ENCODE data around the gene ENTPD6.

ENTPD6 gene

GRCh38 chr20:25188218-25188617, 7.3 kb upstream of the ENTPD6 start:
- no peak for DNase-seq (ENCODE audit: low read depth, low spot score)

- no peak for DNase-seq (ENCODE audit: low read depth, low spot score)
Observed at GRCh38 chr20:25191051-25191450, 4.5 kb upstream of the ENTPD6 start.

GRCh38 chr20:25191689-25192088, 3.8 kb upstream of the ENTPD6 start:
- no peak for DNase-seq (ENCODE audit: low read depth, low spot score)

GRCh38 chr20:25193843-25194242, 1.7 kb upstream of the ENTPD6 start:
- DNase-seq (ENCODE audit: low read depth, low spot score), result no peak

- no peak for DNase-seq (ENCODE audit: low read depth, low spot score)
Observed at GRCh38 chr20:25194333-25194972, 1.1 kb upstream of the ENTPD6 start.

- DNase-seq (ENCODE audit: low read depth, low spot score), result no peak
Observed at GRCh38 chr20:25195962-25196785, 662 bp downstream of the ENTPD6 start.

- no peak for DNase-seq (ENCODE audit: low read depth, low spot score)
Observed at GRCh38 chr20:25196786-25197120, 1.2 kb downstream of the ENTPD6 start.

GRCh38 chr20:25197183-25197869, 1.8 kb downstream of the ENTPD6 start:
- DNase-seq (ENCODE audit: low read depth, low spot score), result no peak

GRCh38 chr20:25197870-25198190, 2.3 kb downstream of the ENTPD6 start:
- DNase-seq (ENCODE audit: low read depth, low spot score), result no peak

GRCh38 chr20:25198663-25199383, 3.3 kb downstream of the ENTPD6 start:
- no peak for DNase-seq (ENCODE audit: low read depth, low spot score)

GRCh38 chr20:25199473-25200260, 4.2 kb downstream of the ENTPD6 start:
- DNase-seq (ENCODE audit: low read depth, low spot score), result no peak

GRCh38 chr20:25203089-25203488, 7.6 kb downstream of the ENTPD6 start:
- DNase-seq (ENCODE audit: low read depth, low spot score), result no peak

GRCh38 chr20:25203871-25204320, 8.4 kb downstream of the ENTPD6 start:
- DNase-seq (ENCODE audit: low read depth, low spot score), result no peak

- DNase-seq (ENCODE audit: low read depth, low spot score), result no peak
Observed at GRCh38 chr20:25204550-25205276, 9.2 kb downstream of the ENTPD6 start.

GRCh38 chr20:25205277-25206062, 10.0 kb downstream of the ENTPD6 start:
- no peak for DNase-seq (ENCODE audit: low read depth, low spot score)

GRCh38 chr20:25206063-25206403, 10.5 kb downstream of the ENTPD6 start:
- no peak for DNase-seq (ENCODE audit: low read depth, low spot score)

- DNase-seq (ENCODE audit: low read depth, low spot score), result no peak
Observed at GRCh38 chr20:25206548-25206947, 11.0 kb downstream of the ENTPD6 start.

GRCh38 chr20:25207149-25207959, 11.8 kb downstream of the ENTPD6 start:
- no peak for DNase-seq (ENCODE audit: low read depth, low spot score)

GRCh38 chr20:25207960-25208534, 12.5 kb downstream of the ENTPD6 start:
- DNase-seq (ENCODE audit: low read depth, low spot score), result no peak

Measured in activated CD4-positive, CD25-positive, alpha-beta regulatory T cell treated with anti-CD3 and anti-CD28 coated beads, Interleukin-2, amount 50 U/mL, for 16 hours (primary cell).